HG02798 (cell line): Measurements from ENCODE around the gene EVX1.

Experiments used
- ATAC-seq: cut with Tn5 transposase; IDR thresholded peaks from one replicate; pipeline ENCODE4 v1.9.1; 2021; ENCODE audit warnings: mild to moderate bottlenecking; ENCODE audit not compliant: unreplicated experiment, poor library complexity

The EVX1 gene

DNA sequence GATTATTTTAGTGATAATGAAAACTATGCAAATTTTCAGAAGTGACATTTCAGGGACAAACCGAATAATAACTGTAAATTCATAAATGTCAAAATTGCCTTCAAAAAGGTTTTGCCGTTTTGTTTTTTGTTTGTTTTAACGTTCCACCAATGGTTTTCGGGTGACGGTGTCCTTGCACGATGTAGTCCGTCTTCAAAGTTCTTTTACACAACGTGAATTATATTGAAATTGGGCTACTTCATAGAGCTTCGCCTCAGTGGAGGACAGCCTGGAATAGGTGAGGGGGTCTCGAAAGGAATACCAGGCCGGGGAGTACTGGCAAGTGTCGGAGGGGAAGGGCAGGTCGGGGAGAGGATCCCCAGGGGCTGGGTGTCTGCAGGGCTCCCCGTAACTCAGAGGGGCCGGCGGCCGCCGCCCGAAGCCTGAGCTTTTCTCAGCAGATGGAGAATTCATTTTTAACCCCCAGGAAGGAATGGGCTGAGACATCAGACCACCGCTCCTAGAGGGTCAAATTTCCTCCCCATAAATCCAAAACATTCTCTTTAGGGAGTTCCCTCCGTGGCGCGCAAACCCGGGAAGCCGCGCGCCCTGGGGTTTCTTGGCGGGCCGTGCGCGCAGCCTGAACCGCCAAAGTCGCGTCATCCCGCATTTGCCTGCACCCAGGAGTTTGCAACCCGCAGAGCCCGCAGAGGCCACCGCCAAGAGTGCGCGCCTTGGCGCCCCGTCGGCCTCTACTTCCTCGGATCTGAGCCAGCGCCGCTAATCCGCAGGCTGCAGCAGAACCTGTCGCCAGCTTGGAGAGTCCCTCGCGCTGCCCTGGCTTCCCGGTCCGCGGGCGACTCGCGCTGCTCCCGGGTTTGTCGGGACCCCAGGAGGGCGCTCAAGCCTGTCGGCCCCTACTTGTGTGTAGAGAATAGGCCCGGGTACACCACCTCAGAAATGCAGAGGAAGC is 17.3 kb upstream of the EVX1 start:
- ATAC-seq = no peak

DNA sequence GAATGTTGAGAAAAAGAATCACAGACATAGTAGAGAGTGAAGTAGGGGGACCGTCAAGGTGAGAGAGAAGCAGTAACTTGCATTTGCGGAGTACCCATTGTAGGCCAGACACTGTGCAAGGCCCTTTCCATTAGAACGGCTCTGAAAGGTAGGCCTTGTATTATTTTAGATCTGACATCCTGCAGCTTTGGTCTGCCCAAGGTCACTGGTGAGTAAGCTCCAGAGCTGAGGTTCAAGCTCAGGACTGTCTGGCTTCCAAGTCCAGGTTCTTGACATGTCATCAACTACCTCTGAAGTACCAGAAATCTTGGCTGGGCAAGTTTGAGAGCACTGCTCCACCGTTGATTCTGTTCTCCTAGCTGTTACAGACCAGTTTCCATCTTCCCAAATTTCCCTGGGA is 13.2 kb upstream of the EVX1 start:
- ATAC-seq = no peak

GRCh38 chr7:27235387-27236311 is 7.0 kb upstream of the EVX1 start:
- ATAC-seq = no peak

DNA sequence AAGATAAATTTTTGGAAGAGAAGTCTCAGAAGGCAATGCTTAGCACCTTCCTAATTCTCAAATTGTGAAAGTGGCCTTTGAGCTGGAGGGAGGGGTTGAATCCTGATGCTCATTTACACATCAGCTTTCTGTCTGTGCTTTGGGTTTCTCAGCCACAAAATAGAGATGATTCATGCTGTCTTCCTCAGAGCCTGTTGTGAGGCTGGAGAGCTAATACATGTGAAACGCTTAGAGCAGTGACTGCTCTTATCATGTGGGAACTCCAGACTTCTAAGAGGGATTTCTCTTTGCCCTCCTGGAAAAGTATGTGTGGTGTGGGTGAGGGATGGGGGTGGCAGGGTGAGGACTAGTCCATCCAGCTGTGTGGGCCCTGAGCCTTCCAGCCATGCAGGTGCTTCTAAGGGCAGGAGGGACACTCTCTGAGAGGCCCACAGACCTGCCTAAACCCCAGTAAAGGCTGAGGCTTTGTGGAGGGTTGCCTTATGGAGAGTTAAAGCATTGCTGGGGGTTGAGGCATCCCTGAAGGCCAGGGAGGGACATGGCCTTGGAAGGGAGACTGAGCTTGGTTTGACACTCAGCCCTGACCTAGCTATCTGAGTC is 4.8 kb upstream of the EVX1 start:
- ATAC-seq = no peak

DNA sequence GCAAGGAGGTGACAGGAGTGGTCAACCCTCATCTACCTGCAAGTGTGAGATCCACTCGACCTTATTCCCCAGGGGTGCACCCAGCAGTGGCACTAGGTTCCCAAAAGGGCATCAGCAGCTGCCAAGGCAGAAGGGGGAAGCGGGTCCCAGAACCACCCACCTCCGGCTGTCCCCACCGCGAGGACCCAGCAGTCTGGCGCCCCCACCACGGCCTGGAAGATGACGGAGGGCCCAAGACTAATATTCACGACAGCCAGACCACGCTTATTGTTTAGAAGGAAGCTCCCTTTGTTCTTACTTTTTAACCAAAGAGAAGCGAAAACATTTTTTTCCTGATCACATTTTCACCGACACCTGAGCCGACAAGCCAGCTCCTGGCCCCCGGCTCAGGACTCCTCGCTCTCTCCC is 3.6 kb upstream of the EVX1 start:
- no peak for ATAC-seq

- no peak for ATAC-seq
These were observed 3.1 kb upstream of the EVX1 start for GRCh38 chr7:27239387-27240014.

GRCh38 chr7:27240015-27240731 is 2.4 kb upstream of the EVX1 start:
- no peak for ATAC-seq

DNA sequence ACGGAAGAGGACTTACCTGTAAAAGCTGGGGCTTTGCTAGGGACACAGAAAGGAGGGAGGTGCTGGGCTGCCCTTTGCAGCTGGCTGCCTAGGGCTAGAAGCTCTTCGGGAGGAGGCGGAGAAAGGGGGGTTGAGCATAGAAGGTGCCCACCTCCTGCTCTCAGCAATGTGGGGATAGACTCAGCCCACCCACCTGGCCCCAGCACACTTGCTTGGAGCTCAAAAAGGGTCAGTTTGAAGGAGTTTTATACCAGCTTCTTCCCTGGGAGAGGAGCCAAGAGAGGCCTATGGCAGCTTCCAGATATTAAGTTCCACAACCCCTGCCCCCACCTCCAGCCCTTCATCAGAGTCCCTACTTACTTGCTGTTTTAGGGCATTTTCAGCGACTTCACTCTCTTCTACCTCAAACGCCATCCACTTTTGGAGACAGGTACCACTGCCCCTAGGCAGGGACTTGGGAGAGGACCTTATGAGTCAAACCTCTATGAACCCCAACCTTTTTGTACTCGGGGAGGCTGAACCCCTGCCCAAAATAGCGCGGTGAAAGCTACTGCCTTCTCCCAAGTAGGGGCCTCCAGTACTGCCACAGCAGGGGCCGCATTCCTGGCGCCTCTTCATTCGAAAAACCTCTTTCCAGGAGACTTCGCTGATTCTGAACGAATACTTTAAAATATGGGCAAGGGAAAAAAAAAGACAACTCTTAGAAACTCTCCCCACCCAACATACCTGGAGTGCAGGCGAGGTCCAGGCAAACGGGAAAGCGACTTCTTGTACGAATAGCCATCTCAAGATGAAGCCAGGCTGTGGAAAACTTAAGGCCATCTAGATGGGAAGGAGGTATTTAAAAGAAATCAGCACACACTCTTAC is 1.2 kb upstream of the EVX1 start:
- ATAC-seq = no peak

GRCh38 chr7:27242154-27242553 is 448 bp upstream of the EVX1 start:
- no peak for ATAC-seq

GRCh38 chr7:27243340-27244163 is 950 bp downstream of the EVX1 start:
- no peak for ATAC-seq

GRCh38 chr7:27244488-27245123 is 2.0 kb downstream of the EVX1 start:
- ATAC-seq = no peak

GRCh38 chr7:27245124-27245797 is 2.7 kb downstream of the EVX1 start:
- ATAC-seq = no peak

- ATAC-seq = no peak
These were observed 3.4 kb downstream of the EVX1 start for GRCh38 chr7:27245798-27246691.

- ATAC-seq = no peak
These were observed 4.4 kb downstream of the EVX1 start for GRCh38 chr7:27247000-27247399.

GRCh38 chr7:27247452-27248426 is 5.1 kb downstream of the EVX1 start:
- ATAC-seq = no peak
